Activated CD4-positive, alpha-beta T cell treated with anti-CD3 and anti-CD28 coated beads, Interleukin-2, amount 50 U/mL, for 48 hours (primary cell): ENCODE results near the gene C3orf20.
A peak's percentile ranks its signal among the peaks of the same experiment; 100 is the strongest.
"Not testable (repeated sequence)": the region's sequence is repeated elsewhere in the genome, so short reads cannot be mapped to it uniquely, and the experiment has no call there.

ENCODE experiments used
- DNase-seq, 2 experiments: peaks; one replicate each; pipeline ENCODE4 v3.0.0-alpha.2; 2020

Gene C3orf20

DNA sequence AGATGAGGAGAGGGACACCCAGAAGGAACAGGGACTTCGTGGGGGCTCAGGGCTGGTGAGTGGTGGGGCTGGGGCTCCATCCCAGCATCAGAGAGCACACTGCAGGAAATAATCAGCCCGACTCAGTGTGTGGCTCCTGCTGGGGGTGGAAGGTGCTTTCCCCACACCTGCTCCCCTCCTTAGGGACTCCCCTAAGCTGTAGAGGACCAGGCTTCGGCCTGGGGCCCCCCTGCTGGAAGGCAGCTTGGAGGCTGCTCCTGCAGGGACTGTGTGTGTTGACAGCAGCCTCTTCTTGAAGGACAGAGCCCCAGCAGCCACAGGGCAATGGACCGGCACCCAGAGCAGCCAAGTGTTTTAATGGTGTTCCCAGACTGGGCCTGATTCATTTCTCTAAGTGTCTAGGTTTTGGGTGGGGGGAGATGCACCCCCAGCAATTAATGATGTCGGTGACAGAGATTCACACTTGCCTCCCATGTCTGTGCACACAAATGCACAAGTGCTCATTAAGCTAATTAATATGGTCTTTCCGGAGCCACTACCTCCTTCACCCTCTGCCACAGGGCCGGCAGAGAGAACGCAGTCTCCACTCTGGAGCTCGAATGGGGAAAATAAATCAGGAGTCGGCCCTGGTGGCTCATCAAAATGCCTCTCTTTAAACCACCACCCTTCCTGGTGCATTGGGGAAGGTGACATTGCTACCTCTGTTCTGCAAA, 126.9 kb downstream of the C3orf20 start:
- no peak for DNase-seq

DNA sequence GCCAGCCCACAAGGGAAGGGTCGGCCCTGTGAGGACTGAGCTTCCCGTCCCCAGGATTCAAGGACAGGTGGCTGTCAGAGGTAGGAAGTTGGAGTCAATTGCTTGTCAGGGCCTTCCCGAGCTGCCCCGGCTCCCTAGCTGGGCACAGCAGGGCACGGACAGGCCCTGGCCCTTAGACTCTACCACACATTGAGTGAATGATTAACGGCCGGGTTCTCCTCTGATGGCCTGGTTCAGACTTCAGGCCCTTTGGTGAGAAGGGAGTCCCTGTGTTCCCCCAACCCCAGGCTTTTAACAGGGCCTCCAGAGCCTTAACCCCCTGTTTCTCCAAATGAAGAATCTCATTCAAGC, 127.4 kb downstream of the C3orf20 start:
- no peak for DNase-seq

DNA sequence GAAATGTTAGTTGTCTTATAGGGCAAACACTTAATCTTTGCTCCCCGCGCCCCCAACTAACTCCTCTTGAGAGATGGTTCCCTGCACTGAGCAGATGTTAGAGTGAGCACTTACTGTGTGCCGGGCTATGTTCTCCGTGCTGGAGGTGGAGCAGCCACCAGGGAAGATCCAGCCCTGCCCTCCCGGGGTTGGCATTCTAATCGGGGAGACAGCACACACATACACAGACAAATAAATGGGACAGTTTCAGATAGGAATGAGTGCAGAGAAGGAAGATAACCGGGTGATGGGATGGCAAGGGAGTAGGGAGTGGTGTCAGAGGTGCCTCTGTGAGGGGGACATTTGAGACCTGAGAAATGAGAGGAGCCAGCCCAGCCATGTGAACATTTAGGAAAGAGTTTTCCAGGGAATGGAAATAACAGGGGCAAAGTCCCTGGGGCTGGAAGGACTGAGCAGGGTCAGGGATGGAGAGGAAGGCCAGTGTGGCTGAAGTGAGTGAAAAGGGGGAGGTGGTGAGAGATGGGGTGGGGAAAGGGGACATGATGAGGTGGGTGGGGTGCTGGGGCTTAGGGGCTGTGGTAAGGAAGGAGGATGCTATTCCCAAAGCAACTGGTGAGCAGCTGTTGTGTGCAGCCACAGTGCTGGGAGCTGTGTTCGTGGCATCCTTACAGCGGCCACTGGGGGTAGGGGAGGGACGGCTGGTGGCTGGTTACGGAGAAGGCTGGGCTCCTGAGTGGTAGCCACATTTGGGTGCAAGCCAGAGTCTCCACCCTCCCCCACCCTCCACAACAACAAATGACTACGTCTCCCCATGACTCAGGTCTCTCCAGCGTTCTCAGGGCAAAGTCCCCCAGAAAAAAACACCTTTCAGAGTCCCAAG, 128.4 kb downstream of the C3orf20 start:
- peak; percentile 3 to 5 for DNase-seq

DNA sequence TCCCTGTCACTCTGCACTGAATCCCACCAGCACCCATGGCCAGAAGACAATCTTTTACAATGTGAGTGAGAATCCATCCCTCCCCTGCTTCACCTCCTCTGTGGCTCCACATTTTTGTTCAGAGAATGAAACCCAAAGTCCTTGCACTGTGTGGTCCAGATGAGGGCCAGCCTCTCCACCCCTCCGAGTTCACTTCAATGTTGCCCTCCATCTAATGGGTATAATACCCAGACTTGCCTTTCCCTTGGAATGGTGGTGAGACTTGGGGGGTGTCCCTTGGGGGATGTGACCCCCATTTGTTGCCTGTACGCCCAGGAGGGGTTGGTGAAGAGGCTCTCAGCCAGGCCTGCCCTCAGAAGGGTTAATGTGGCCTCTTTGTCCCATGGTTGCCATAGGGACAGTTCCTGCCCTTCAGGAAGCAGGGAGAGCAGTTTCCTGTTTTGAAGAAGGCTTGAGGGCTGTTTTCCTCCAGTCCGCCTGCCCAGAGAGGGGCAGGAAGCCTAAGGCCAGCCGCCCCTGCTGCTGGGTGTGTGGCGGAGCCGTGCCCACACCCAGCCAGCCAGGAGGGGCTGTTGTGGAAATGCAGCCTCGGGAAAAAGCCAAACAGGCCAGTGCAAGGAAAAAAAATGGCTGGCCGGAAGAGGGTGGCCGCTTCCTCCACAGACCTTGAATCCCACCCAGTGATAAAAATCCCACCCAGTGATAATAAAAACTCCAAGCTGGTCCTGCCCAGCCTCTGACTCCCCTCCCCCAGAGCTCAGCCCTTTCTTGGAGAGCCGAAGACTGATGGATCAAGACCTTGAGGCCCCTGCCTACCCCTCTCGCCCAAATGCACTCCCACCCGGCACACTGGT, 129.3 kb downstream of the C3orf20 start:
- DNase-seq, result no peak

DNA sequence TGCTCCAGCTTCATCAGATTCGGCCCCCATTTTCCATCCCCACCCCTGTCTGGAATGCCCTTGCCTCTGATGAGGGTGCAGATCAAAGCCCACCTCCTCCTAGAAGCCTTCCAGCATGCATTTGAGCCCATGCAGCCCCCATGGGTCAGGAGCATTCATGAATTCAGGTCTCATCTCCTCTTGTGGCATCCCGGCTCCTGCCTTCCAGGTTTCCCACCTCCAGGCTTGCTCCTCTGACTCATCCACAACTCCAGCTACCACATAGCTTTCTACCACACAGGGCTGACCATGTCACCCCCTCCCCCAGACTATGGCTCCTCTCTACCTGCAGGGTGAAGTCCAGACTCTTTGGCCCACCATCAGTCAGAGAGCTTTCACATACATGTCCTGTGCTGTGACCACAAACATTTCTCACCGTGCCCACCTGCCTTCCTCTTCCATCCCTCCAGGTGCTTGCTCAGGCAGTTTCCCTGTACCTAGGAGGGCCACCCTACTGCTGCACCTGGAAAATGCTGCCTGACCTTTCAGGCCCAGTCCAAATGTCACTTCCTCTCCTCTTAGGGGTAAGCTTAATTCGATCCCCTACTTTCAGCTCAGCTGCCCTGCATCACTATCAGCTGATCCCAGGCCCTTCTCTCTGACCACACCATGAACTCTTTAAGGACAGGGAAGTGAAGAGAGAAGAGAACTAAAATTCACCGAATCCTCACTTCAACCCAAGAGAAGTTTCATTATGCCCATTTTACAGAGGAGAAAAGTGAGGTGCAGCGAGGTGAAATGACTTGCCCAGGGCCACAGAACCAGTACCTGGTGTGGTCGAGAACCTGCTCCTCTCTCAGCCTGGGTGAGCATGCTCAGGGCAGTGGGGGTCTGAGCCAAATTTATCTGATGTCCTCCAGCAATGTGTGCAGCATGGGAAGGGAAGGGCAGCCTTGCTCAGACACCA, 130.2 kb downstream of the C3orf20 start:
- no peak for DNase-seq

DNA sequence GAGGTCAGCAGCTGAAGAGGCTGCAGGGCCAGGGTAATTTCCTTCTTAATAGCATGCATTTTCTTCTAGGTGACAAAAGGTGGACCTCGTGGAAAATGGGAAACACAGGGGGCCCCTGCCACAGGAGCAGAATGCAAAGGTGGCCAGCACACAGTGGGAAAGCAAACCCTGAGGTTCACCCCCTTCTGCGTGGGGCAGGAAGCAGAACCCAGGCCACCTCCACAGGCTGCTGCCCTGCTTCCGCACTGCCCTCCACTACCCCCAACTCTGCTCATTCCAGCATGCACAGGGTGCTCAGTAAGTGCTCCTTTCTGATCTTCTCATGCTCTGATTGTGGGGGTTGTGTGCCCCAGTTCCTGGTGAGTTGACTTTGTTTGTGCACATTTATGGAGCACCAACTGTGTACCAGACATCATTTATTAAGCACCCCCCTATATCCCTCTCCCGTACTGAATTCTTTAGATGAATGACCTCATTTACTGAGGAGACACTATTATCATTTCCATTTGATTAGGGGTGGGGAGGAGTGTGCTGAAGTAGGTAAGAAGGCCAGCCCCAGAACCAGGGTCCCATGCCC, 131.1 kb downstream of the C3orf20 start:
- no peak for DNase-seq

DNA sequence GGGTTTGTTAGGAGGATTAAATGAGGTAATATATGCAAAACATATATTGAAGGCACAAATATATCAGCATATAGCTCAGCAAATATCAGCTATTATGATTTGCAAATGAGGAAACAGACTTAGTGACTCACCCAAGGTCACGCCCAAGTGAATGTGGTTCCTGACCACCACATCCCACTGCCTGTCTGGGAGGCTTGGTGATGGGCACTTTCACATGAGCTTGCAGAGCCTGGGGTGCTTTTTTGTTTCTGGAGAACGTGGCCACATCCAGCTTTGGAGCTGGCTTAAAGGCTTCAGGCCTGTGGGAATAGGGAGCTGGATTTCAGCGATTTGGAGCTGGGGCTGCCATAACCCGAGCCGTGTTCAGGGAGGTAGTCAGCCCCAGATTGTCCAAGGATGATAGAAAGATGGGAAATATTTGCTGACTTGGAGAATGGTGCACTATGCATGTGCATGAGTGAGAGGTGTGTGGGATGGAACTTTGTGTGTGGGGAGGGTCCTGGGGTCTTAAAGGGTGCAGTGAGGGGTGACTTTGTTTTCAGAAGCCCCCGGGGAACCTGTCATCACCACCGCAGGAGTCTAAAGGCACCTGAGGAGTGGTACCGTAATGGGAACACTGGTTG, 131.8 kb downstream of the C3orf20 start:
- DNase-seq, result peak; percentile 8 to 11

DNA sequence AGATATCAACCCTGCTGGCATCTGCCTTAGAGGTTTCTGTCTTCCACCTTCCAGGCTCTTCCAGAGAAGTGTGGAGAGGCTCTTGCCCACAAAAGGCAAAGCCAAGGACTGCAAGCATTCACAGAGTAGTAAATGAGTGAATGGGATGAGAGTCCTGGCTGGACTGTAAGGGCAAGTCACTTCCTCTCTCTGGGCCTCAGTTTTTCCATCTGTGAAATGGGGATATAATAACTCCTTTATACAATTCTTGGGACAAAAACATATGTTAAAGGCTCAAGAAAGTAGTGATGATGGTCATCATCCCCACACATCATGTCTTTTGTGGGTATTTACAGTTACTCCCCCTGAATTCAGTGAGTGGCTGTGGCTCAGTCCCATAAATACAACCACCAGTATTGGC, 133.1 kb downstream of the C3orf20 start:
- no peak for DNase-seq

DNA sequence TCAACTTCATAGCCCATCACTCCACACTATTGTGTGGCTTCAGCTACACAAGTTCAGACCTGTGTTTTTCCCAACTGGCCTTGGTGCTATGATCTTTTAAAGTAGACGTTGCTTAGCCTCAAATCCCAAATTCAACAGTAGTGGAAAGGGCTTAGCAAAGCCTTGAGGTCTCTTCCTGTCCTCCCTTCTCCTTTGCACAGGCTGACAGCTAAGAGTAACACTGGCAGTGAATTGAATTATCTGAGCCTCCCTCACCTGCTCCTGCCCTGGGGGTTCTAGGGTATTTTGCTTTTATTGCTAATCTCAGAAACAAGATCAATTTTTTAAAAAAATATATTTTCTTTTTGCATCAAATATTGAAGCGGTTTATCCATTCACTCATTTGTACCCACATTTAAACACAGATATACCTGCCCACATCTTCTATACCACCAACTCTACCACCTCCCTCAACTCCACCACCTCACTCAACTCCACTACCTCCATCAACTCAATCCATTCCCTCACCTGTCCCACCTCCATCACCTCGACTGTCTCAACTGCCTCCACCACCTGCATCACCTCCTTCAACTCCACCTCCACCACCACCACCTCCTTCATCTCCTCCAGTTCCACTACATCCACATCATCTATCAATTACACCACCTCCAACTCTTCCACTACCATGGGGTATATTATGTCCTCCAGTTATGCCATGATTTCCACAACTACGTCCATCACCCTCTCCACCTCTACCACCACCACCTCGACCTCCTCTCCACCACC, 133.7 kb downstream of the C3orf20 start:
- DNase-seq, result no peak

DNA sequence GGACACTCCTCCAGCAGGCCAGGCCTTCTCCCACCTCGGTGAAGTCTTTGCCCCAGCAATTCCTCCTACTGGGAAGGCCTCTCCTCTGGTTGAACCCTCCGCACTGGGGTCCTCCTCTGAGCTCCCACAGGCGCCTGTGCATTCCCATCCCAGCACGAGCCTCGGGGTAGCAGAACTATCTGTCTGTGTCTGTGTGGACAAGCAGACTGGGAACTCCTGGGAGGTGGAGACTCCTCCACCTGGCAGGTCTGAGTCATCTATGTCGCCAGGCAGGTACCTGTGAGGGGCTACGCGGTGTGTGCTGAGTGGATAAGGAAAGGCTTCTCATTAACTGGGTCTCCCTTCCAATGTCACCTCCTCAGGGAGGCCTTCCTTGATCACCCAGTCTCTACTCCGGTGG, 134.7 kb downstream of the C3orf20 start:
- not testable (repeated sequence) for DNase-seq

DNA sequence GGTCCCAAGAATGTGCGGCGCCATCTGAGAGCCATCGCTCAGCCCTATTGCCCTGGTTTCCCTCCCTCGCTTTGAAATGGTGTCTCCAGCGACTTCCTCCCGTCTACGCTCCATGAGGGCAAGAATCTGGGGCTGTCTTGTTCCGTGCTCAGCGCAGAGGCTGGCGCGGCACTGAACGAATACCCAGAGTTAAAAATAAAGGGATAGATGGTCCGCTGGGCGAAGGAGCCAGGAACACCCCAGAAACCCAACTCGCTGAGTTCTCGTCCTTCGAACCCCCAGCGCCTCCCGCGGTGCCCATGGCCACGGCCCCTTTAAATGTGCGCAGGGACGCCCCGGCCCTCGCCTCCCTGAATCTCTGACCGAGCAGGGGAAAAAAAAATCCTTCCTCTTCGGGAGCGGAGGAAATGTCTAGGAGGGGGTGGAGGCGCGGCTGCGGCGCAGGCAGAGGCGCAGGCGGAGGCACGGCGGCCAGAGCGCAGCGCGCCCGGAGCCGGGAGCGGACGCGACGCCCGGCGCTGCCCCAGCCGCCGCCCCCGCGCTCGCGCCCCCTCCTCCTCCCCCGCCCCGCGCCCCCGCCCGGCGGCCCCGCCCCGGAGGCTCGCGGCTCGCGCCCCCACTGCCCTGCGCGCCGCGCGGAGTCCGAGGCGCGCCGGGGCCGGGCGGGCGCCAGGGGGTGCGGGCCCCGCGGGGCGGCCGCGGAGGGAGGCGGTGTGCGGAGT, 135.3 kb downstream of the C3orf20 start:
- no peak for DNase-seq

DNA sequence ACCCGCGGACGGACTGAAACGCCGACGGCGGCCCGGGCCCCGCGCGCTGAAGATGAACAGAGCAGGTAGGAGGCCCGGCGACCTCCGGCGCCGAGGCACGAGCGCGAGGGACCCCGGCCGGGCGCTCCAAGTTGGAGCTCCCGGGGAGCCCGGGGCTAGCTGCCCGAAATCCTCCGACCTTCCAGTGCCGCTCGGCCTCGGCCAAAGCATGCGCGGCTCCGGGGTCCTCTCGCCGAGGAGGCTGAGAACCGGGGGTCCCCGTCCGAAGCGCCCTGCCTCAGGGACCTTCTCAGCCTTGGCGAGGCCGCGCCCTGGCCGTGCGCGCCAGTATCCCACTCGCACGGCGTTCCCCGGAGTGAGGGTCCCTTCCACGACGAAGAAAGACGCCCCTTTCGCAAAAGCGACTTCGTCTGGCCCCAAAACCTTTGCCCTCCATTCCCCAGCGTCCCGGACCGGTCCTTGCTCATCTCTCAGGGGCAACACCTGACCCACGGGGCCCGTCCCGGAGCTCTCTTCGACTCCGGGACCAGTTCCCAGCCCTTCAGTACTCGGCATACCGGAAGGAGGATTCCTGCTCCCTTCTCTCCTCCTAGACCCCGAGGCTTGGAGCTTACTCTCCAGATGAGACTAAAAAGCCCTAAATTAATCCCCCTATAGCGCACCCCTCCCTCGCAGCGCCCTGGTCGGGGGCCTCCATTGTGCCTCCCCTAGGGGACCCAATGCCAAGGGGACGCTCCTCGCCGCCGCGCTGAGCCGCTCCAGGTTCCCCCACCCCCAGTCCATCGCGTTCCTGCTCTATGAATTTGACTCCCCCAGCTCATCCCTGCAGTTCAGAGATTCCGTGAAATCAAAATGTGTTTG, 136.1 kb downstream of the C3orf20 start:
- DNase-seq, result no peak

DNA sequence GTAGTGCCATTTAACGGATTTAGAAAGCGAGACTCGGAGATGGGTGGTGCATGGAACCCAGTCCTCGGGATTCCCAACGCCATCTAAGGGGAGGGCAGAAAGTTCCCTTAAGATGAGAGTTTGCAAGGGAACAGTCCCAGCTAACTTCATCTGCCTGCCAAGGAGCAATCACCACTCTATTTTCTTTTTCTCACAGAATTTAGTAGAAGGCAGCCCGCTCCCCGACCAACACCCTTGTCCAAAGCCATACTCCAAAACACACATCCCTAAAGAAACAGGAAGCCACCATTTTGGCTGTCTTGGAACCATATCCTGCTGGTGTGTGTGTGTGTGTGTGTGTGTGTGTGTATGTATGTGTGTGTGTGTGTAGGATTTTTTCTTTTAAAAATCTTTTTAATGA, 136.7 kb downstream of the C3orf20 start:
- no peak for DNase-seq

DNA sequence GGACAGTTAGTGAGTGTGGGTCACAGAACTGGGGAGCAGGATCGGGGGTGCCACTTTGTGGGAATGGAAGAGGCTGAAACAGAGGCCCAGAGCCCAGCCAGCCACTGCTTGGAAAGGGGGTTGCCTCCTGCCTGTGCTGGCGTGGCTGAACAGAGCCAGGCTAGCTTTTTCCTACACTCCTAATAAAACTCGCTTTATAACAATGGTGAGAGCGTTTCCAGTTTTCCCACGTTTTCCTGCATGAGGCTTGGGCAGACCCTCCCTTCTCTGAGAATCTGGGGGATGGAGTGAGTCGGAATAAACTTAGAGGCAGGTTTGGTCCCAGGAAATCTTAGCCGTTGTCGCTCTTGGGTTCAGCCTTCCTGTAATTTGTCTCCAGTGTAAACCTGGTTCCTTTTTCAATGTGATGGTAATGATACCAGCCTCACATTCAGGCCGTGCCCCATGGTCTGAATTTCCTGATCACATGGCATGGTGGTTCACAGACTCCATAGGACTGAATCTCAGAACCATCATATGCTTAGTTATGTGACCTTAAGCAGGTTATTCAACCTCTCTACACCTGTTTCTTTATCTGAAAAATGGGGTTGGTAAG, 137.4 kb downstream of the C3orf20 start:
- DNase-seq, result no peak

DNA sequence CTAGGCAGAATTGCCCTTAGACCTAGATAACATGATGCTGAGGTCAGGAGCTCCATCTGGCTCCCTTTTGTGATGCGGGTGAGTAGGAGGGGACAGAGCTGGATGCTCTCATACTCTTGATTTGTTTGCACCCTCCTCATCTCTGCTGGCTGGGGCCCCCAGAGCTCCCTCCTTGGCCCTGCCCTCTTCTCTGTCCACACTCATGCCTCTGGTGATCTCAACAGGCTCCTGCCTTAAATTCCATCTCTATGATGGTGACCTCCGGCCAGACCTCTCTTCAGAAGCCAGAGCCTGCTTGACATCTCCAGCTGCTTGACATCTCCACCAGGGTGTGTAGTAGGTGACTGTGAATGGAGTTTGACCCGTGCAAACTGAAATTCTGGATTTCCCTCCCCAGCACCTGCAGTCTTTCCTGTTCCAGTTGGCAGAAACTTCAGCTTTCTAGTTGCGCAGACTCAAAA, 139.5 kb downstream of the C3orf20 start:
- no peak for DNase-seq

DNA sequence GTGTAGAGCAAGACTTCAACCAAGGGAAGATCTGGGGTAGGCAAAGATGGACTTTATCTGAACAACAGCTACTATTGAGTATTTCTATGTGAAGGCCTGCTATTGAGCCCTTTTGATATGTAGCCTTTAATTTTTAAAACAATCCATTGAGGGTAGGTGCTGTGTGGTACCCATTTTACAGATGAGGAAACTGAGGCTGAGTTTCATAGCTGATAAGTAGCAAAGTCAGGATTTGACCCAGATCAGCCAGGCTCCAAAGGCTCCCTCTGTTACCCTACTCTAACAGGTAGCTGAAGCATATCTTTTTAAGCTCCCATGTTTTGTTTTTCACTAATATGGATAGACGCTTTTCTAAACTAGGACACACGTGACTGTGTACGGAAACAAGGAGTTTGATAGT, 141.4 kb downstream of the C3orf20 start:
- no peak for DNase-seq

DNA sequence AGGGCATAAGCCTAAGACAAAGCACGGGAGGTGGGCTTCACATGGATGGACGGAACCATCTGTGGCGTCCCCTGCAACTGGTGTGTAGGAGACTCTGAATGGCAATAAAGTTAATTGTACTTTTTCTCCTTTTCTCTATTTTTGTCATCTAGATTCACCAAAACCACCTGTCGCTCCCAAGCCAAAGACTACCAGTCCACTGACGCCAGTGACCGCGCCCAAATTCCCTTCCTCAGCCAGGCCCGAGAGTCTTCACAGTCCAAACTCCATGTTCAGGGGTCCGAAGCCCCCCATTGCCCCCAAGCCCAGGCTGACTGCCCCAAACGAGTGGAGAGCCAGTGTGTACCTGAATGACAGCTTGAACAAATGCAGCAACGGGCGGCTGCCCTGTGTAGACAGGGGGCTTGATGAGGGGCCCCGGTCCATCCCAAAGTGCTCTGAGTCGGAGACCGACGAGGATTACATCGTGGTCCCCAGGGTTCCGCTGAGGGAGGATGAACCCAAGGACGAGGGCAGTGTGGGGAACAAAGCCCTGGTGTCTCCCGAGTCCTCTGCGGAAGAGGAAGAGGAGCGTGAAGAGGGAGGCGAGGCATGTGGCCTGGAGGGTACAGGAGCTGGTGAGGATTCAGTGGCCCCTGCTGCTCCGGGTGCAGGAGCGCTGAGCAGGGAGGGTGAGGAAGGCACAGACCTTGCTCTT, 144.0 kb downstream of the C3orf20 start, which contains the start of gene FGD5:
Gene FGD5 (plus strand): TSS at position 159 of the 697 bp plus-strand sequence. CDS start 110 bp downstream, at position 269.
- DNase-seq, result no peak

DNA sequence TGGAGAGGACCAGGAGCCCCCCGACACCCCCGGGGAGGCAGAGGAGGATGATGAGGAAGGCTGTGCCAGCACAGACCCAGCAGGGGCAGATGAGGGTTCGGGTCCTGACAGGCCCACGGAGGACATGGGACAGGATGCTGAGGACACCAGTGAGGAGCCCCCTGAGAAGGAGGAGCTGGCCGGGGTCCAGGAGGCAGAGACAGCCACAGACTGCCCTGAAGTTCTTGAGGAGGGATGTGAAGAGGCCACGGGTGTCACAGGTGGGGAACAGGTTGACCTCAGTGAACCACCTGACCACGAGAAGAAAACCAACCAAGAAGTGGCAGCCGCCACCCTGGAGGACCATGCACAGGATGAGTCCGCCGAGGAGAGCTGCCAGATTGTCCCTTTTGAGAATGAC, 144.7 kb downstream of the C3orf20 start:
- DNase-seq, result no peak
